ENCODE data around the gene FBXO10. TPM values are rescaled to one million over a fixed set of nuclear protein-coding genes. Genes with fewer than 3 reads are reported as not detected.
A peak's percentile ranks its signal among the peaks of the same experiment; 100 is the strongest.

Gene FBXO10
- total RNA-seq, 5 donors from 2014 or later (not counting 1 experiment from before 2014, with no cell fraction given), result 2.9 to 5.0 (median 3.8) TPM

DNA sequence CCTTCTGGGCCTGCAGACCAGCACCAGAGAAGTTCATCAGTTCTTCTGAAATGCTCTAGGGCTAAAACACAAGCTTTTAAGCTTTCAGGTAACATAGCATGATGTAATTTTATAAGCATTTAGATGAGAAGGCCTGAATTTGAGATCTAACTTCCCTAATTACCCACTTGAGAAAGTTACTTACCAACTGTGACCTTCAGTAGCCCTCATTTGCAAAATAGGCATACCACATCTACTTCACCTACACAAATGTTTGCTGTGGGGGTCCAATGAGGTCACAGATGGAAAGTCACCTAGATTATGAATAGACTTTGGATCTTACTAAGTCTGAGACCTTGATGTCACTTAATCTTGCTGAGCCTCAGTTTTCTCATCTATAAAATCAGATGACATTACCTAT, 36.5 kb downstream of the FBXO10 start:
- Mint-ChIP-seq H3K4me1 (no peaks in the 10 kb centered on the region), H3K4me3 (no peak overlapping the region), H3K27me3 (no peaks in the 10 kb centered on the region), H3K27ac (no peak overlapping the region), H3K9me3 (no peaks in the 10 kb centered on the region), H3K36me3 (peaks cover 12% of the 10 kb centered on the region)
- no peak for ATAC-seq (replicated peaks in 1 of 4)
- POLR2A ChIA-PET, result interaction anchor here in 1 of 2 donors (0.5 to 0.6 kb wide), 2 partner anchors 10 to 260 kb away, joined by 3 to 8 read pairs; no protein-coding TSS in a partner anchor
- H3K27ac ChIP-seq (ENCODE audit: low read length), result no peak overlapping the region
- DNase-seq, result no peak
- no peak overlapping the region for H3K4me3 ChIP-seq (ENCODE audit: control insufficient read depth in 1 of 2, extremely low read depth in 1 of 2, low read length in 1 of 2)
- no peaks in the 10 kb centered on the region for H3K9me3 ChIP-seq
- no peaks in the 10 kb centered on the region for H3K4me1 ChIP-seq (ENCODE audit: control insufficient read depth in 1 of 2, extremely low read depth in 1 of 2, insufficient read depth in 2 of 2, low read length in 2 of 2)
- no peaks in the 10 kb centered on the region for H3K27me3 ChIP-seq (replicated peaks in 1 of 2; ENCODE audit: control insufficient read depth in 2 of 2, extremely low read depth in 1 of 2, insufficient read depth in 2 of 2, low read length in 1 of 2)
- CTCF ChIA-PET, result no interaction called here
- peaks cover 0 to 6% of the 10 kb centered on the region in 2 donors for H3K36me3 ChIP-seq (ENCODE audit: control insufficient read depth in 2 of 2, extremely low read depth in 1 of 2, insufficient read depth in 1 of 2, low read length in 1 of 2)

GRCh38 chr9:37538099-37538498, 38.1 kb downstream of the FBXO10 start:
- ChIA-PET POLR2A (no interaction called here), CTCF (no interaction called here)
- no peaks in the 10 kb centered on the region for H3K4me1 ChIP-seq (ENCODE audit: control insufficient read depth in 1 of 2, extremely low read depth in 1 of 2, insufficient read depth in 2 of 2, low read length in 2 of 2)
- no peaks in the 10 kb centered on the region for H3K27me3 Mint-ChIP-seq
- WGBS (ENCODE audit: insufficient coverage), result 81% methylated on average over 6 of the region's 7 CpGs
- no peaks in the 10 kb centered on the region for H3K27me3 ChIP-seq (replicated peaks in 1 of 2; ENCODE audit: control insufficient read depth in 2 of 2, extremely low read depth in 1 of 2, insufficient read depth in 2 of 2, low read length in 1 of 2)
- no peaks in the 10 kb centered on the region for H3K4me1 Mint-ChIP-seq
- no peaks in the 10 kb centered on the region for H3K9me3 ChIP-seq
- no peak for DNase-seq
- no peaks in the 10 kb centered on the region for H3K9me3 Mint-ChIP-seq
- no peak overlapping the region for H3K27ac Mint-ChIP-seq
- no peak for ATAC-seq (replicated peaks in 1 of 4)
- no peak overlapping the region for H3K4me3 Mint-ChIP-seq
- H3K36me3 ChIP-seq (ENCODE audit: control insufficient read depth in 2 of 2, extremely low read depth in 1 of 2, insufficient read depth in 1 of 2, low read length in 1 of 2), result peaks cover 0 to 6% of the 10 kb centered on the region in 2 donors
- no peak overlapping the region for H3K27ac ChIP-seq (ENCODE audit: low read length)
- peaks cover 12% of the 10 kb centered on the region for H3K36me3 Mint-ChIP-seq
- H3K4me3 ChIP-seq (ENCODE audit: control insufficient read depth in 1 of 2, extremely low read depth in 1 of 2, low read length in 1 of 2), result no peak overlapping the region

DNA sequence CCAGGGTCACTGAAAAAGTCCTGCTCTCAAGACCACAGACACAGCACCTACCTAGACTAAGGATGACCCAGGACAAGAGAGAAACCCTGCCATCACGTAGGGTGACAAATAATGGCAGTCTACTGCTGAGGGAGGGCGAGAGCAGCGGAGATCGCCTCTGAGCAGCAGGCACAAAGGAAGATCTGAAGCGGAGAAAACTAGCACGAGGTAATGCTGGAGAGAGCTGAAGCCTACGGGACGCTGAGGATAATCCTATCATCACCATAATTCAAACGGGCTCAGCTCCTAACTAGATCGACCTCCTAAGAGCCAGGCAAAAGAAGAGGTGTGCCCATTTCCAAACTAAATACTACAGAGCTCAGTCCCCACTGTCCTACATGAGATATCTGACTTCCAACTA, 41.3 kb downstream of the FBXO10 start:
- peaks cover 6% of the 10 kb centered on the region for H3K36me3 Mint-ChIP-seq
- WGBS (ENCODE audit: insufficient coverage), result 91% methylated on average over 9 of the region's 10 CpGs
- no peaks in the 10 kb centered on the region for H3K9me3 Mint-ChIP-seq
- Histone ChIP-seq H3K36me3 (ENCODE audit: control insufficient read depth in 2 of 2, extremely low read depth in 1 of 2, insufficient read depth in 1 of 2, low read length in 1 of 2) (peaks cover 0 to 6% of the 10 kb centered on the region in 2 donors), H3K4me3 (ENCODE audit: control insufficient read depth in 1 of 2, extremely low read depth in 1 of 2, low read length in 1 of 2) (no peak overlapping the region), H3K27me3 (replicated peaks in 1 of 2; ENCODE audit: control insufficient read depth in 2 of 2, extremely low read depth in 1 of 2, insufficient read depth in 2 of 2, low read length in 1 of 2) (no peaks in the 10 kb centered on the region), H3K9me3 (no peaks in the 10 kb centered on the region), H3K4me1 (ENCODE audit: control insufficient read depth in 1 of 2, extremely low read depth in 1 of 2, insufficient read depth in 2 of 2, low read length in 2 of 2) (peaks cover 0 to 14% of the 10 kb centered on the region in 2 experiments), H3K27ac (ENCODE audit: low read length) (no peak overlapping the region)
- ATAC-seq (replicated peaks in 1 of 4) (no peak), DNase-seq (no peak)
- ChIA-PET POLR2A (no interaction called here), CTCF (no interaction called here)
- H3K27ac Mint-ChIP-seq, result no peak overlapping the region
- no peaks in the 10 kb centered on the region for H3K27me3 Mint-ChIP-seq
- H3K4me3 Mint-ChIP-seq, result no peak overlapping the region
- peaks cover 0 to 17% (median 7%) of the 10 kb centered on the region in 3 donors for H3K4me1 Mint-ChIP-seq

GRCh38 chr9:37534412-37534811, 41.8 kb downstream of the FBXO10 start:
- Histone ChIP-seq H3K9me3 (no peaks in the 10 kb centered on the region), H3K4me3 (ENCODE audit: control insufficient read depth in 1 of 2, extremely low read depth in 1 of 2, low read length in 1 of 2) (no peak overlapping the region), H3K27ac (ENCODE audit: low read length) (no peak overlapping the region), H3K27me3 (replicated peaks in 1 of 2; ENCODE audit: control insufficient read depth in 2 of 2, extremely low read depth in 1 of 2, insufficient read depth in 2 of 2, low read length in 1 of 2) (no peaks in the 10 kb centered on the region), H3K36me3 (ENCODE audit: control insufficient read depth in 2 of 2, extremely low read depth in 1 of 2, insufficient read depth in 1 of 2, low read length in 1 of 2) (peaks cover 0 to 6% of the 10 kb centered on the region in 2 donors), H3K4me1 (ENCODE audit: control insufficient read depth in 1 of 2, extremely low read depth in 1 of 2, insufficient read depth in 2 of 2, low read length in 2 of 2) (peaks cover 0 to 18% of the 10 kb centered on the region in 2 experiments)
- Mint-ChIP-seq H3K4me3 (no peak overlapping the region), H3K9me3 (no peaks in the 10 kb centered on the region), H3K27me3 (no peaks in the 10 kb centered on the region), H3K27ac (no peak overlapping the region), H3K4me1 (peaks cover 0 to 20% (median 9%) of the 10 kb centered on the region in 3 donors), H3K36me3 (peaks cover 6% of the 10 kb centered on the region)
- ChIA-PET POLR2A (no interaction called here), CTCF (no interaction called here)
- ATAC-seq (replicated peaks in 1 of 4), result no peak
- no peak for DNase-seq
- 100% methylated on average over 3 of the region's 7 CpGs for WGBS (ENCODE audit: insufficient coverage)

DNA sequence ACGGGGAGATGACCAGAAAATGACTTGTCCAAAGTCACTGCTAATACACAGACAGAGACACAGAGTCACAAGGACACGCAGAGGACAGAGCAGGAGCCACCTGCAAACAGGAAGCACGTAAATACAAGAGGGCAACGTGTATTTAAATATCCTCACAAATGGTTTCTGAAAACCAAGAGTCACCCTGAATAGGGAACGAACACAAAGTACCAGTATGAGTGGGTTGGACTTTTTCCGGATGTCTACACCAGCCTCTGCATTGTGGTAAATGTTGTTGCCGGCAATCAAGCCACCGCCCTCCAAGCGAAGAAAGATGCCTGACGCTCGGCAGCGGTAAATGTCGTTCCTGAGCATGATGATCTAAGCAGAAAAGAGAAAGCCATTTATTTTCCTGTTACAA, 44.5 kb downstream of the FBXO10 start:
- Mint-ChIP-seq H3K27me3 (no peaks in the 10 kb centered on the region), H3K4me1 (peaks cover 10 to 32% (median 21%) of the 10 kb centered on the region in 3 donors), H3K4me3 (peak overlapping the region in 2 of 3 donors; percentile 43 to 72), H3K27ac (peak overlapping the region; percentile 87 to 89), H3K36me3 (peaks cover 3% of the 10 kb centered on the region), H3K9me3 (peaks cover 0 to 4% (median 0%) of the 10 kb centered on the region in 3 donors)
- DNase-seq, result peak in 30 of 35 experiments; percentile 4 to 71 (median 36)
- 65% methylated on average over 10 of the region's 13 CpGs for WGBS (ENCODE audit: insufficient coverage)
- peak overlapping the region in 1 of 2 donors; percentile 24 for H3K4me3 ChIP-seq (ENCODE audit: control insufficient read depth in 1 of 2, extremely low read depth in 1 of 2, low read length in 1 of 2)
- ATAC-seq (replicated peaks in 1 of 4), result peak; percentile 58 to 78 (median 66)
- peaks cover 0 to 31% of the 10 kb centered on the region in 2 experiments for H3K4me1 ChIP-seq (ENCODE audit: control insufficient read depth in 1 of 2, extremely low read depth in 1 of 2, insufficient read depth in 2 of 2, low read length in 2 of 2)
- POLR2A ChIA-PET, result interaction anchor here in 1 of 2 donors (0.6 kb wide), 1 partner anchor 58 kb away, joined by 7 read pairs; no protein-coding TSS in a partner anchor
- peaks cover 0 to 2% of the 10 kb centered on the region in 2 donors for H3K36me3 ChIP-seq (ENCODE audit: control insufficient read depth in 2 of 2, extremely low read depth in 1 of 2, insufficient read depth in 1 of 2, low read length in 1 of 2)
- peak overlapping the region; percentile 93 for H3K27ac ChIP-seq (ENCODE audit: low read length)
- H3K27me3 ChIP-seq (replicated peaks in 1 of 2; ENCODE audit: control insufficient read depth in 2 of 2, extremely low read depth in 1 of 2, insufficient read depth in 2 of 2, low read length in 1 of 2), result no peaks in the 10 kb centered on the region
- H3K9me3 ChIP-seq, result no peaks in the 10 kb centered on the region
- CTCF ChIA-PET, result no interaction called here

- ATAC-seq (replicated peaks in 1 of 4) (peak; percentile 74 to 82 (median 79)), DNase-seq (peak in 34 of 35 experiments; percentile 20 to 78 (median 56))
- CTCF ChIA-PET, result interaction anchor here (0.6 to 0.7 kb wide), 2 partner anchors 12 to 172 kb away, joined by 5 to 8 read pairs; no protein-coding TSS in a partner anchor
- no peaks in the 10 kb centered on the region for H3K27me3 ChIP-seq (replicated peaks in 1 of 2; ENCODE audit: control insufficient read depth in 2 of 2, extremely low read depth in 1 of 2, insufficient read depth in 2 of 2, low read length in 1 of 2)
- no peaks in the 10 kb centered on the region for H3K9me3 ChIP-seq
- no peaks in the 10 kb centered on the region for H3K36me3 ChIP-seq (ENCODE audit: control insufficient read depth in 2 of 2, extremely low read depth in 1 of 2, insufficient read depth in 1 of 2, low read length in 1 of 2)
- Mint-ChIP-seq H3K4me1 (peaks cover 10 to 32% (median 21%) of the 10 kb centered on the region in 3 donors), H3K36me3 (peaks cover 13% of the 10 kb centered on the region), H3K4me3 (peak overlapping the region; percentile 58 to 74 (median 73)), H3K27ac (peak overlapping the region; percentile 90 to 96), H3K9me3 (peaks cover 0 to 4% (median 0%) of the 10 kb centered on the region in 3 donors), H3K27me3 (no peaks in the 10 kb centered on the region)
- peak overlapping the region; percentile 93 for H3K27ac ChIP-seq (ENCODE audit: low read length)
- H3K4me3 ChIP-seq (ENCODE audit: control insufficient read depth in 1 of 2, extremely low read depth in 1 of 2, low read length in 1 of 2), result peak overlapping the region in 1 of 2 donors; percentile 36
- H3K4me1 ChIP-seq (ENCODE audit: control insufficient read depth in 1 of 2, extremely low read depth in 1 of 2, insufficient read depth in 2 of 2, low read length in 2 of 2), result peaks cover 0 to 31% of the 10 kb centered on the region in 2 experiments
- WGBS (ENCODE audit: insufficient coverage), result 34% methylated on average over 18 of the region's 18 CpGs
- POLR2A ChIA-PET, result interaction anchor here in 1 of 2 donors (0.6 kb wide), 2 partner anchors 11 to 42 kb away, joined by 3 read pairs; no protein-coding TSS in a partner anchor
Observed at GRCh38 chr9:37528652-37529471, 47.3 kb downstream of the FBXO10 start.

All from T-cell (primary cell).